Measurements from ENCODE around the gene NPAS3. TPM values are rescaled to one million over a fixed set of nuclear protein-coding genes. Genes with fewer than 3 reads are reported as not detected.

Gene NPAS3
- total RNA-seq, 1 experiment from 2014 or later: 15.6 TPM

- Histone ChIP-seq H3K27ac (ENCODE audit: low read depth, low read length, poor library complexity, severe bottlenecking) (no peak overlapping the region), H3K9me3 (ENCODE audit: low read depth, low read length, poor library complexity, severe bottlenecking) (no peaks in the 10 kb centered on the region), H3K27me3 (replicated peaks; ENCODE audit: insufficient read depth, low read depth, low read length, poor library complexity) (no peaks in the 10 kb centered on the region), H3K4me1 (ENCODE audit: insufficient read depth, low read length, poor library complexity, severe bottlenecking) (peaks cover 7% of the 10 kb centered on the region), H3K4me3 (ENCODE audit: low read depth, low read length, poor library complexity, severe bottlenecking) (no peak overlapping the region), H3K36me3 (ENCODE audit: insufficient read depth, low read length, poor library complexity, severe bottlenecking) (no peaks in the 10 kb centered on the region)
- TF ChIP-seq EZH2 (IDR thresholded peaks at IDR 0.05; ENCODE audit: borderline replicate concordance, low read depth, low read length, poor library complexity, severe bottlenecking): no peak
- TF ChIP-seq CTCF (conservative IDR thresholded peaks at IDR 0.05; ENCODE audit: low read depth, low read length): no peak
- POLR2A ChIA-PET (ENCODE audit: low non-redundant PET): no interaction called here
- CTCF ChIA-PET: no interaction called here
- no peak for DNase-seq (ENCODE audit: low spot score)
- no TSS peak for BruUV-seq (replicated peaks)
- intact Hi-C loops (cut with micrococcal nuclease; ENCODE audit: unreplicated experiment): no loop called here
Measured at GRCh38 chr14:33103966-33104365, 165.3 kb downstream of the NPAS3 start.

DNA sequence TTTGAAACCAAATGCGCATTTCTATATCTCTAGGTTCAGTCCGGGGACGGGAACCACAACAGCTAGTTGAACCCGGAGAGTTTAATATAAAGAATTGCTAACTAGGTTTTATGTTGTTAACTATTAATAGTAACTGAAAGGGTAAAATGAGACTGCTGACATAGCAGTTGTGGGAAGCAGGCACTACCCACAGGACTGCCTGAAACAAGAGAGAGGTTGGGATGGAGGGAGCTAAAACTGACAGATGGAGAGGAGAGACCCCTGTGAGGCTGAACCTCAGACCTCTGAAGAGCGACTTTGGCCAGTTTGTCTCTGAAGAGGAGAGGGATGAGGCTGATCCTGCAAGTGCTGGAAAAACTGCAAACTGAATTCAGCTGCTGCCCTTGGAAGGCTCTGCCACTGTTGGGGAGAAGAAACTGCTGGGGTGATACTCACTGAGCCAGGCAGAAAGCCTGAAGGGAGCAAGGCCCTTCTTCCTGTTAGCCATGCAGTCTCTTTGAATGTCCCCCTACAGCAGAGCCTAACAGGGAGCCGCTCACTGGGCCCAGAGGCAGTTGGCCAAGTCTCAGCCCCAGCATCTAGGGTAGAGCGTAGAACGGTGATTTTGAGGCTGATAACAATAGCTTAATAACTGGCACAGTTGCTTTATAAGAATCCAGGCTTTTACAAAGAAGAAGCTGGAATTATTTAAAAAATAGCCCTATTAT is 172.2 kb downstream of the NPAS3 start:
- CTCF ChIA-PET: no interaction called here
- Histone ChIP-seq H3K36me3 (ENCODE audit: insufficient read depth, low read length, poor library complexity, severe bottlenecking) (no peaks in the 10 kb centered on the region), H3K4me3 (ENCODE audit: low read depth, low read length, poor library complexity, severe bottlenecking) (no peak overlapping the region), H3K9me3 (ENCODE audit: low read depth, low read length, poor library complexity, severe bottlenecking) (no peaks in the 10 kb centered on the region), H3K27me3 (replicated peaks; ENCODE audit: insufficient read depth, low read depth, low read length, poor library complexity) (no peaks in the 10 kb centered on the region), H3K27ac (ENCODE audit: low read depth, low read length, poor library complexity, severe bottlenecking) (no peak overlapping the region), H3K4me1 (ENCODE audit: insufficient read depth, low read length, poor library complexity, severe bottlenecking) (peaks cover 12% of the 10 kb centered on the region)
- BruUV-seq (replicated peaks): no TSS peak
- DNase-seq (ENCODE audit: low spot score): no peak
- POLR2A ChIA-PET (ENCODE audit: low non-redundant PET): no interaction called here
- TF ChIP-seq CTCF (conservative IDR thresholded peaks at IDR 0.05; ENCODE audit: low read depth, low read length): no peak
- TF ChIP-seq EZH2 (IDR thresholded peaks at IDR 0.05; ENCODE audit: borderline replicate concordance, low read depth, low read length, poor library complexity, severe bottlenecking): no peak
- intact Hi-C loops (cut with micrococcal nuclease; ENCODE audit: unreplicated experiment): no loop called here

DNA sequence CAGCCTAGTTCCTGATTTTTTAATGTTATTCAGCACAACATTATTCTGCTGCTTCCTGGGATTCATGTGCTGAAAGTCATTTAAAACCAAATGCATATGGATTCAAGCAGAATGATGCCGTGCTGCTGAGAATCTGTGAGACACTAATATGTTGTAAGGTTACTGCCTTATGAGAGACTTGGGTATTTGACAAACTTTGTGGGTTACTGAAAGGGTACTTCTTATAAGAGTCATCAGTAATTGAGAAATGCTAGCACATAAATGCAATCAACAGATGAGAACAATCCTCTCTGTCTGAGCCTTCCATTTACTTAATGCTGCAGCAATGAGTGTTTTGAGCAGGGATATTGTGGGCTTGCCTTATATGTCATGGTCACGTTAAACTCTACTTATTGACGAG is 175.7 kb downstream of the NPAS3 start:
- Histone ChIP-seq H3K4me3 (ENCODE audit: low read depth, low read length, poor library complexity, severe bottlenecking) (no peak overlapping the region), H3K27ac (ENCODE audit: low read depth, low read length, poor library complexity, severe bottlenecking) (no peak overlapping the region), H3K36me3 (ENCODE audit: insufficient read depth, low read length, poor library complexity, severe bottlenecking) (no peaks in the 10 kb centered on the region), H3K27me3 (replicated peaks; ENCODE audit: insufficient read depth, low read depth, low read length, poor library complexity) (no peaks in the 10 kb centered on the region), H3K4me1 (ENCODE audit: insufficient read depth, low read length, poor library complexity, severe bottlenecking) (peaks cover 33% of the 10 kb centered on the region), H3K9me3 (ENCODE audit: low read depth, low read length, poor library complexity, severe bottlenecking) (no peaks in the 10 kb centered on the region)
- BruUV-seq (replicated peaks): no TSS peak
- DNase-seq (ENCODE audit: low spot score): no peak
- intact Hi-C loops (cut with micrococcal nuclease; ENCODE audit: unreplicated experiment): no loop called here
- POLR2A ChIA-PET (ENCODE audit: low non-redundant PET): no interaction called here
- CTCF ChIA-PET: no interaction called here
- TF ChIP-seq CTCF (conservative IDR thresholded peaks at IDR 0.05; ENCODE audit: low read depth, low read length) (no peak), EZH2 (IDR thresholded peaks at IDR 0.05; ENCODE audit: borderline replicate concordance, low read depth, low read length, poor library complexity, severe bottlenecking) (no peak)
